HL-60 (cell line): ENCODE measurements around the gene SHROOM3.
A peak's percentile ranks its signal among the peaks of the same experiment; 100 is the strongest.

Source experiments
- DNase-seq, 2 experiments: peaks; one replicate each; pipeline ENCODE4 v3.0.0-alpha.2; 2010 to 2020; ENCODE audit warnings: low read depth in 1 of 2, low spot score in 1 of 2
- H3K27ac ChIP-seq: fragments of 250-450 bp; sonication (Bioruptor Pico); replicated peaks from 2 replicates; pipeline ENCODE4 v1.5.1; 2020; ENCODE audit warnings: mild to moderate bottlenecking, moderate library complexity
- H3K27me3 ChIP-seq: fragments of 250-450 bp; sonication (Bioruptor Pico); 2 replicates; pipeline ENCODE4 v1.5.1; 2021; ENCODE audit warnings: mild to moderate bottlenecking, moderate library complexity; ENCODE audit not compliant: insufficient read depth, poor library complexity, severe bottlenecking
- H3K4me3 ChIP-seq: replicated peaks from 2 replicates; pipeline ENCODE4 v1.5.1; 2011; ENCODE audit warnings: mild to moderate bottlenecking, control low read depth, low read length; ENCODE audit not compliant: insufficient read depth
- GABPA ChIP-seq: IDR thresholded peaks from 2 replicates; pipeline ENCODE4 v1.6.1; 2012; ENCODE audit warnings: low read depth
- POLR2AphosphoS5 ChIP-seq: IDR thresholded peaks from 2 replicates; pipeline ENCODE4 v1.6.1; 2012; ENCODE audit warnings: low read depth
- REST ChIP-seq: IDR thresholded peaks from 2 replicates; pipeline ENCODE4 v1.6.1; 2012; ENCODE audit warnings: low read depth; ENCODE audit not compliant: insufficient replicate concordance
- SPI1 ChIP-seq: IDR thresholded peaks from 2 replicates; pipeline ENCODE4 v1.6.1; 2012; ENCODE audit warnings: low read depth, mild to moderate bottlenecking, borderline replicate concordance
- TF ChIP-seq, protein P1 (sequence below): IDR thresholded peaks from one replicate; pipeline ENCODE4 v1.5.1; 2011; ENCODE audit warnings: low read length, control low read depth, inconsistent platforms; ENCODE audit not compliant: insufficient read depth

SHROOM3 gene

GRCh38 chr4:76755756-76756155 lies 320.7 kb downstream of the SHROOM3 start:
- no peak overlapping the region for H3K27ac ChIP-seq
- TF ChIP-seq, protein P1, sequence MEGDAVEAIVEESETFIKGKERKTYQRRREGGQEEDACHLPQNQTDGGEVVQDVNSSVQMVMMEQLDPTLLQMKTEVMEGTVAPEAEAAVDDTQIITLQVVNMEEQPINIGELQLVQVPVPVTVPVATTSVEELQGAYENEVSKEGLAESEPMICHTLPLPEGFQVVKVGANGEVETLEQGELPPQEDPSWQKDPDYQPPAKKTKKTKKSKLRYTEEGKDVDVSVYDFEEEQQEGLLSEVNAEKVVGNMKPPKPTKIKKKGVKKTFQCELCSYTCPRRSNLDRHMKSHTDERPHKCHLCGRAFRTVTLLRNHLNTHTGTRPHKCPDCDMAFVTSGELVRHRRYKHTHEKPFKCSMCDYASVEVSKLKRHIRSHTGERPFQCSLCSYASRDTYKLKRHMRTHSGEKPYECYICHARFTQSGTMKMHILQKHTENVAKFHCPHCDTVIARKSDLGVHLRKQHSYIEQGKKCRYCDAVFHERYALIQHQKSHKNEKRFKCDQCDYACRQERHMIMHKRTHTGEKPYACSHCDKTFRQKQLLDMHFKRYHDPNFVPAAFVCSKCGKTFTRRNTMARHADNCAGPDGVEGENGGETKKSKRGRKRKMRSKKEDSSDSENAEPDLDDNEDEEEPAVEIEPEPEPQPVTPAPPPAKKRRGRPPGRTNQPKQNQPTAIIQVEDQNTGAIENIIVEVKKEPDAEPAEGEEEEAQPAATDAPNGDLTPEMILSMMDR = no peak
- TF ChIP-seq GABPA = no peak
- TF ChIP-seq REST = no peak
- no peak for TF ChIP-seq POLR2AphosphoS5
- no peak for TF ChIP-seq SPI1
- no peak for DNase-seq
- no peak overlapping the region for H3K4me3 ChIP-seq
- H3K27me3 ChIP-seq = peaks cover 2% of the 10 kb centered on the region

GRCh38 chr4:76756416-76756815 lies 321.4 kb downstream of the SHROOM3 start:
- H3K4me3 ChIP-seq = no peak overlapping the region
- H3K27ac ChIP-seq = no peak overlapping the region
- no peak for TF ChIP-seq GABPA
- no peak for TF ChIP-seq SPI1
- H3K27me3 ChIP-seq = peaks cover 2% of the 10 kb centered on the region
- no peak for DNase-seq

GRCh38 chr4:76757418-76757939 lies 322.4 kb downstream of the SHROOM3 start:
- TF ChIP-seq, protein P1 = no peak
- TF ChIP-seq POLR2AphosphoS5 = no peak
- TF ChIP-seq SPI1 = no peak
- TF ChIP-seq GABPA = no peak
- no peak for TF ChIP-seq REST
- no peak overlapping the region for H3K27ac ChIP-seq
- H3K27me3 ChIP-seq = no peaks in the 10 kb centered on the region
- no peak overlapping the region for H3K4me3 ChIP-seq
- no peak for DNase-seq

DNA sequence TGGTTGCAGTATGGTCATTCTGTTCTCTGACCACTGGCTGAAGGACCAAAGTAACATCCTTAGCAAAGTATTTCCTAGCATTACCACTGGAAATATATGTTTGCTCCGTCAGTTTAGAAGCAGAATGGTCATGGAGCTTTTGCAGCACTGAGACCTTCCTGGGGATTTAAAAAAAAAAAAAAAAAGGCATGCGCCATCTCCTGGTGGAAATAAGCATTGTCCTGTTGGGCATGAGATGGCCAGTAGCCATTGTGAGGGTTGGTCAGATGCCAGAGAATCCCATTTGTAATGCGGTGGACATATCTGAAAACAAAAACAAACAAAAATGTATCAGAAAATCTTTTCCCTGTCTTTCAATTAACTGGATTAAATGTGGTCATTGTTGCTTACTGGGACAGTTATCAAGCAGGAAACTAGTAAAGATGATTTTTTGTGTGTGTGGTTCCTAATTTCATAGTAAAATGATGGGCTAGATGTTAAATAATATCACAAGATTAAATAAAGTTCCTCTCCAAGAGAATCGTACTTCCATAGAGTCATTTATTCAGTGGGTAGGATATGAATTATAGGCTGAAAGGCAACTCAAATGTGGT lies 323.4 kb downstream of the SHROOM3 start:
- Histone ChIP-seq H3K4me3 (no peak overlapping the region), H3K27ac (no peak overlapping the region), H3K27me3 (no peaks in the 10 kb centered on the region)
- TF ChIP-seq SPI1 = no peak
- TF ChIP-seq POLR2AphosphoS5 = no peak
- no peak for TF ChIP-seq REST
- TF ChIP-seq, protein P1 = peak; percentile 48
- DNase-seq = no peak
